HG03439 (cell line): ENCODE measurements around the gene DPH7.
"Not testable (repeated sequence)": the region's sequence is repeated elsewhere in the genome, so short reads cannot be mapped to it uniquely, and the experiment has no call there.

Source experiments
- ATAC-seq: cut with Tn5 transposase; IDR thresholded peaks from one replicate; pipeline ENCODE4 v1.9.1; 2021; ENCODE audit warnings: mild to moderate bottlenecking, moderate library complexity; ENCODE audit not compliant: unreplicated experiment

DPH7 gene

DNA sequence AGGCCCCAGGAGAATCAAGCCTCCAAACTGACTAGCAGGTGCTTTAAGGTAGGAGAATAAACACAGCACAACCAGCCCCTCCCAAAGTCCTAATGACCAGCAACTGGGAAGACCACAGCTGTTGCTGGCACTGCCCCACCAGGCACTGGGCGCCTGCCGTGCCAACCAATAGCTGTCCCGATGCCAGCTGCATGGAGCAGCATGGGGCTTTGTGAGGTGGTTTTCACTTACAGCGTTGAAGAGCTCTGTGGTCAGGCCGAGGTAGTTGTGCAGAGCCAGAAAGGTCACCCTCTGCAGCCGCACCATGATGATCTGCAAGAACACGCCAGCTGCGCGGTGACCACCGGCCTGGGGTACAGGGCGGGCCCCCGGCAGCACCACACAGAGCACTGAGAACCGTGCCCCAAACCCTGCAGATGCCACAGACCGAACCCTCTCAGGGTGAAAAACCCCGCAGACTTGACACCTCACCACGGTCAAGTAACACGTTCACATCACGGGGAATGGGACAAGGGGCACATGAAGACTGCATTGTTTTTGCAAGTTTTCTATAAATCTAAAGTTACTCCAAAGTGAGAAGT, 57.2 kb downstream of the DPH7 start:
- no peak for ATAC-seq

DNA sequence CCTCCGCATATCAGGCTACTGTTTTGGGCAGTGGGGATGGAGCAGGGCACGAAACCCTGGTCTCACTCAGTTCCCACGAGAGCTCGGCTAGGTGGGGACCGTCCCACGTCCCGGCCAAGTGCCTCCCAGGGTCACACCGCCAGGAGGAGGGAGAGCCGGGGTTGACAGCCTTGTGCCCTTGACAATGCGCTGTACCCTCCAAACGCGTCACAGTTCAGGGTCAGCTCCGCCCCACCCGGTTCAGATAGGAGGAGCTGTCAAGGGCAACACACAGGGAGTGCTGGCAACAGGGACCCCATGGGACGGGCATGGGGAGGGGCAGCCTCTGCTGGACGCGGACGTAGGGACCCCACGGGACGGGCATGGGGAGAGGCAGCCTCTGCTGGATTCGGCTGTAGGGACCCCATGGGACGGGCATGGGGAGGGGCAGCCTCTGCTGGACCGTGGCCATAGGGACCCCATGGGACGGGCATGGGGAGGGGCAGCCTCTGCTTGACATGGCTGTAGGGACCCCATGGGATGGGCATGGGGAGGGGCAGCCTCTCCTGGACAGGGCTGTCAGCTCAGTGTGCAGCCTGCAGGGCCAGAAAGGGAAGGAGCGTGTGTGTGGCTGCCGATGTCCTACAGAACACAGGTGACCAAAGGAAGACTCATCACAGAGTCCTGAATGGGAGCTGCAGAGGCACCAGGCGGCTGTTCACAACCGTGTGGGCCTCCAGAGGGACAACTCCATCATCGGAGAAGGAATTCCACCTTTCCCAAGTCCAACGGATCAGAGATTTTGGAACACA, 57.9 kb downstream of the DPH7 start:
- no peak for ATAC-seq

GRCh38 chr9:137519553-137519952, 59.2 kb downstream of the DPH7 start:
- ATAC-seq, result no peak

DNA sequence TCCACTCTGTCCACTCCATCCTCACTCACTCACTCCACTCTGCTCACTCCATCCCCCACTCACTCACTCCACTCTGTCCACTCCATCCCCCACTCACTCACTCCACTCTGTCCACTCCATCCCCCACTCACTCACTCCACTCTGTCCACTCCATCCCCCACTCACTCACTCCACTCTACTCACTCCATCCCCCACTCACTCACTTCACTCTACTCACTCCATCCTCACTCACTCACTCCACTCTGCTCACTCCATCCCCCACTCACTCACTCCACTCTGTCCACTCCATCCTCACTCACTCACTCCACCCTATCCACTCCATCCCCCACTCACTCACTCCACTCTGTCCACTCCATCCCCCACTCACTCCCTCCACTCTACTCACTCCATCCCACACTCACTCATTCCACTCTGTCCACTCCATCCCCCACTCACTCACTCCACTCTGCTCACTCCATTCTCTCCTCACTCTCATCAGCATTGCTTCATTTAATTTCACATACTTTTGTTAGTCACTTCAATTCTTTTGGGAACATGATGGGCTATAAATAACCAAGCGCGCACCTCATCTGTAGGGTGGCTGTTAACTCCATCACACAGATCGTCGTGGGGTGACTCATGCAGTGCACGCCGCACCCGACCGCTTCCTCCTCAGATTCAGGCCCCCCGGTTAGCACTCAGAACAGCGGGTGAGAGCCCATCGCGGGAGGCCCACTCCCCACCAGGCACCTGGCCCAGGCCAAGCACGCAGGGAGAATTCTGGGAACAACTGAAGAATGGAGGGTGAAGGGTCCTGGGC, 59.9 kb downstream of the DPH7 start:
- ATAC-seq, result not testable (repeated sequence)

- no peak for ATAC-seq
Observed at GRCh38 chr9:137516144-137516917, 62.4 kb downstream of the DPH7 start.

GRCh38 chr9:137515338-137515724, 63.4 kb downstream of the DPH7 start:
- ATAC-seq, result no peak

DNA sequence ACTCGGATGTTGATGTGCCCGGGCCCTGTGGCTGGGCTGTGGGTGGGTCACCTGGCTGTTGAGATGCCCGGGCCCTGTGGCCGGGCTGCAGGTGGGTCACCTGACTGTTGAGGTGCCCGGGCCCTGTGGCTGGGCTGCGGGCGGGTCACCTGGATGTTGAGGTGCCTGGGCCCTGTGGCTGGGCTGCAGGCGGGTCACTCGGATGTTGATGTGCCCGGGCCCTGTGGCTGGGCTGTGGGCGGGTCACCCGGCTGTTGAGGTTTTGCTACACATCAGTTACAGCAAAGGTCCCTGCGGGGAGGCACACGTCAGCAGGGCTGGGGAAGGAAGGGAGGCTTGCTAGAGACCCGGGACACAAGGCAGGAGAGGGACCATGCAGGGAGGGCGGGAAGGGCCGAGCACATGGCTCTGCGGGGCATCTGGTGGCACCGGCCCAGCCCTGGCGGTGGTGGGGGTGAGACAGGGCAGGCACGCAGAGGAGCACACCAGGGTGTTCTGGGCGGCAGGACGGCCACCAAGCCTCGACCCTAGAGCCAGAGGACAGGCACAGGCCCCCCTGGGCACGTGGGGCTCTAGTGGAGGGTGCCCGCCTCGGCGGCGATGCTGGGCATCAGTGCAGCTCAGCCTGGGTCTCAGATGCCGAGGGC, 63.9 kb downstream of the DPH7 start:
- no peak for ATAC-seq

GRCh38 chr9:137513801-137514570, 64.7 kb downstream of the DPH7 start:
- not testable (repeated sequence) for ATAC-seq

- not testable (repeated sequence) for ATAC-seq
Observed at GRCh38 chr9:137513136-137513535, 65.6 kb downstream of the DPH7 start.

DNA sequence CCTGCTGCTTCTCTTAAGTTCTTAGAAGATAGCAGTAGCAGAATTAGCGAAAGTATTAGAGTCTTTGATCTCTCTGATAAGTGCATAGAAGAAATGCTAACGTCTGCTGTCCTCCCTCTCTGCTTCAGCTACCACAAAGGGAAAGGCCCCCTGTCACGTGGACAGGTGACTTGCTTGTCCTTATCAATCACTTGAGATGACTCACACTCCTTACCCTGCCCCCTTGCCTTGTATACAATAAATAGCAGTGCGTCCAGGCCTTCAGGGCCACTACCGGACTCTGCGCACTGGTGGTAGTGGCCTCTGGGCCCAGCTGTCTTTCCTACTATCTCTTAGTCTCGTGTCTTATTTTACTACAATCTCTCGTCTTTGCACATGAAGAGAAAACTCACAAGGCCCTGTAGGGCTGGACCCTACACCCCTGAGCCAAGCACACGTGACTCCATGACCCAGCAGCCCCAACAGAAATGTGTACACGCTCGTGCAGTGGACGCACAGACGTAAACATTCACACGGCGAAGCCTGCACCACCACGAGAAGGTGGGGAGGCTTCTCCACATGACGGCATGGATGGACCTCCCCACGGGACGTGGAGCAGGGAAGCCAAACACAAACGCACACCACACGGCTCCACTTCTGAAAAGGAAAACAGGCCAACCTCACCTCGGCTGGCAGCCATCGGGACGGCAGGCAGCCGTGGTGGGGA, 66.8 kb downstream of the DPH7 start:
- ATAC-seq, result no peak

- ATAC-seq, result not testable (repeated sequence)
Observed at GRCh38 chr9:137511126-137511525, 67.6 kb downstream of the DPH7 start.

DNA sequence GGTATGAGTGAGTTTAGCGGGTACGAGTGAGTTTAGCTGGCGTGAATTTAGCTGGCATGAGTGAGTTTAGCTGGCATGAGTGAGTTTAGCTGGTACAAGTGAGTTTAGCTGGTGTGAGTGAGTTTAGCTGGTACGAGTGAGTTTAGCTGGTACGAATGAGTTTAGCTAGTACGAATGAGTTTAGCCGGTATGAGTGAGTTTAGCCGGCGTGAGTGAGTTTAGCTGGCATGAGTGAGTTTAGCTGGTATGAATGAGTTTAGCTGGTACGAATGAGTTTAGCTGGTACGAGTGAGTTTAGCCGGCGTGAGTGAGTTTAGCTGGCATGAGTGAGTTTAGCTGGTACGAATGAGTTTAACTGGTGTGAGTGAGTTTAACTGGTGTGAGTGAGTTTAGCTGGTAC, 69.5 kb downstream of the DPH7 start:
- no peak for ATAC-seq

DNA sequence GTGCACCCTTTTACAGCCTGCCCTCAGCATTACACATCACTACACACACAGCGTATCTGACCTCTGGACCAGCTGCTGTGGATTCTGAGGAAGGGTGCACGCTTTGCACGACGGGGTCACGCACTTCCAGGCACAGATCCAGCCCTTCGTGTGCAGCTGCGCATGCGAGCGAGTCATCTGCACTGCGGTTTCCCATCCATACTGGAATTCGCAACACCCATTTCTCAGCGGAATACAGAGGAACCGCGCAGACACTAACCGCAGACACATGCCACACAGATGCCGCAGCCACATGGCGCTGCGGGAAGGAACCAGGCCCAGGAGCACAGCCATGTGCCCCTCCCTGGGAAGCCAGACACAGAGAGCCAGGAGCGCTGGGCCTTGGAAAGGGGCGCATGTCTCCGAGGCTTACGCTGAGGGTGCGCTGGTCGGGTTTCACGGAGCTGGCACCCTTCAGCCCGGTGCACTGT, 72.0 kb downstream of the DPH7 start:
- no peak for ATAC-seq

DNA sequence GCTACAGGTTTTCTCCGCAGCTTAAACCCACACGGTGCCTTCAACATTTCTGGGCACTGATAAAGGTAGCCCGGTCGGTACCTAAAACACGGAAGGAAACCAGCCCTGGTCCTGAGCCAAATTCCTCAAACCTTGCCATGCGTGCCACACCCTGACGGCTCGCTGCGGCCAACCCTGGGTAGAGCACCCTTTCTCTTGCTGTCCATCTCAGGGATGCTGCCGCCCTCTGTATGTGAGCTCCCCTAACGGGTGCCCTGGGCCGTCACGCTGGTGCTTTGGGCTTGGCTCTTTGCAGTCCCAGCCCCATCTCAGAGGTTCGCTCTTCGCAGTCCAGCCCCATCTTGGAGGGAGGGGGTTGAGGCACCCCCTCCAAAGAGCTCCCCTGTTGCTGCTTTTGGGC, 72.5 kb downstream of the DPH7 start:
- ATAC-seq, result no peak

GRCh38 chr9:137505421-137506140, 73.1 kb downstream of the DPH7 start:
- no peak for ATAC-seq
